ENCODE results near the gene KLHL29. TPM values are rescaled to one million over a fixed set of nuclear protein-coding genes. Genes with fewer than 3 reads are reported as not detected.

Gene KLHL29
- total and polyA plus RNA-seq, 10 of the 15 experiments (the other 5 are each of a cell fraction or from before 2014, with no cell fraction given): 1.4 to 19.5 (median 6.1) TPM

GRCh38 chr2:23617167-23617810 lies 232.3 kb downstream of the KLHL29 start:
- H3K36me3 ChIP-seq (ENCODE audit: control insufficient read depth in 2 of 2, insufficient read depth in 2 of 2, low read length in 1 of 2): no peaks in the 10 kb centered on the region; a peak in 1 of 4 replicates
- WGBS (ENCODE audit: insufficient coverage, insufficient replicate concordance, low lambda C conversion rate, missing lambda C conversion rate): 90% methylated on average over 16 of the region's 16 CpGs
- RAD21 ChIA-PET (ENCODE audit: unreplicated experiment): no interaction called here
- H3K79me2 ChIP-seq (ENCODE audit: control insufficient read depth, insufficient read depth, low read length): no peaks in the 10 kb centered on the region
- BruUV-seq (replicated peaks): no TSS peak
- ATAC-seq: no peak
- CTCF ChIA-PET: no interaction called here
- H3K4me1 ChIP-seq (ENCODE audit: control insufficient read depth, insufficient read depth, low read length): no peaks in the 10 kb centered on the region
- H3K4me2 ChIP-seq (ENCODE audit: control insufficient read depth, insufficient read depth): no peak overlapping the region
- SMC1A ChIA-PET (ENCODE audit: uncharacterized antibody, unreplicated experiment): interaction anchor here (0.7 kb wide), 1 partner anchor 140 kb away, joined by 3 read pairs; no protein-coding TSS in a partner anchor
- H4K20me1 ChIP-seq (ENCODE audit: control insufficient read depth, insufficient read depth): no peaks in the 10 kb centered on the region; the same call in none of the 2 replicates
- POLR2A ChIA-PET: no interaction called here
- FAIRE-seq: no peak
- no peak for TF ChIP-seq SREBF2 (IDR thresholded peaks at IDR 0.05; ENCODE audit: low read length)
- no peak for TF ChIP-seq SMAD5 (IDR thresholded peaks at IDR 0.05; ENCODE audit: low read depth)
- TF ChIP-seq ATF7 (IDR thresholded peaks at IDR 0.05; ENCODE audit: low read depth): no peak
- TF ChIP-seq POU2F2 (IDR thresholded peaks at IDR 0.05; ENCODE audit: borderline replicate concordance, low read depth, low read length): no peak
- no peak for TF ChIP-seq NR2C2 (IDR thresholded peaks at IDR 0.05; ENCODE audit: borderline replicate concordance, control insufficient read depth, insufficient read length, low read depth)
- TF ChIP-seq SMARCA5 (IDR thresholded peaks at IDR 0.05): no peak
- no peak for TF ChIP-seq TCF7 (IDR thresholded peaks at IDR 0.05; ENCODE audit: borderline replicate concordance)
- TF ChIP-seq RCOR1 (conservative IDR thresholded peaks at IDR 0.05; ENCODE audit: low read depth, low read length): no peak
- TF ChIP-seq IRF5 (IDR thresholded peaks at IDR 0.05; ENCODE audit: borderline replicate concordance): no peak
- no peak for TF ChIP-seq TCF12 (IDR thresholded peaks at IDR 0.05; ENCODE audit: low read depth, low read length)
- no peak for TF ChIP-seq RELB (IDR thresholded peaks at IDR 0.05; ENCODE audit: low read depth)
- no peak for TF ChIP-seq CREB1 (IDR thresholded peaks at IDR 0.05; ENCODE audit: low read depth)
- no peak for TF ChIP-seq CUX1 (IDR thresholded peaks at IDR 0.05; ENCODE audit: insufficient replicate concordance, low read depth, low read length)
- no peak overlapping the region for H3K9ac ChIP-seq (ENCODE audit: control insufficient read depth, insufficient read depth, low read length)
- no peaks in the 10 kb centered on the region; the same call in 2 of the 3 replicates for H3K9me3 ChIP-seq (replicated peaks; ENCODE audit: control insufficient read depth, insufficient read depth, low read length)
- no peaks in the 10 kb centered on the region for H3K27me3 ChIP-seq (replicated peaks in 1 of 2; ENCODE audit: control insufficient read depth in 2 of 2, insufficient read depth in 2 of 2, low read length in 1 of 2)
- no peak overlapping the region for H3K4me3 ChIP-seq
- intact Hi-C loops (cut with micrococcal nuclease; ENCODE audit: unreplicated experiment) (no loop called here), in situ Hi-C loops (cut with MboI) (no loop called here)
- DNase-seq (ENCODE audit: low read depth, low spot score): no peak
- no peak overlapping the region for H3K27ac ChIP-seq (ENCODE audit: control insufficient read depth, insufficient read depth)
- no peak overlapping the region for H2AFZ ChIP-seq (ENCODE audit: control insufficient read depth, low read depth, low read length)
